Measurements from ENCODE around the gene ANKRD6.

Gene ANKRD6

GRCh38 chr6:89432875-89433251, at the start of gene ANKRD6:
ANKRD6 (plus strand) TSS chr6:89433152; CDS start chr6:89566977, 133,825 bp downstream.
- no peak for DNase-seq (ENCODE audit: low read depth)
- TF ChIP-seq CTCF (IDR thresholded peaks at IDR 0.05; ENCODE audit: control insufficient read depth, insufficient read depth, low read depth, low read length, missing control alignments) = peak; percentile 67

GRCh38 chr6:89385156-89385667, 47.7 kb upstream of the ANKRD6 start:
- TF ChIP-seq CTCF (IDR thresholded peaks at IDR 0.05; ENCODE audit: control insufficient read depth, insufficient read depth, low read depth, low read length, missing control alignments) = no peak
- DNase-seq (ENCODE audit: low read depth) = no peak
- H3K4me3 ChIP-seq (ENCODE audit: control insufficient read depth, low read depth, low read length) = no peak overlapping the region

More at GRCh38 chr6:89432875-89433251, at the start of gene ANKRD6:
- H3K4me3 ChIP-seq (ENCODE audit: control insufficient read depth, low read depth, low read length) = peak within 1 kb of the TSS; percentile 43

GRCh38 chr6:89385846-89386245, 47.1 kb upstream of the ANKRD6 start:
- no peak for TF ChIP-seq CTCF (IDR thresholded peaks at IDR 0.05; ENCODE audit: control insufficient read depth, insufficient read depth, low read depth, low read length, missing control alignments)
- no peak overlapping the region for H3K4me3 ChIP-seq (ENCODE audit: control insufficient read depth, low read depth, low read length)
- no peak for DNase-seq (ENCODE audit: low read depth)

GRCh38 chr6:89386917-89387491, 45.9 kb upstream of the ANKRD6 start:
- no peak for TF ChIP-seq CTCF (IDR thresholded peaks at IDR 0.05; ENCODE audit: control insufficient read depth, insufficient read depth, low read depth, low read length, missing control alignments)
- DNase-seq (ENCODE audit: low read depth) = no peak
- H3K4me3 ChIP-seq (ENCODE audit: control insufficient read depth, low read depth, low read length) = no peak overlapping the region

GRCh38 chr6:89387516-89388201, 45.3 kb upstream of the ANKRD6 start:
- H3K4me3 ChIP-seq (ENCODE audit: control insufficient read depth, low read depth, low read length) = no peak overlapping the region
- TF ChIP-seq CTCF (IDR thresholded peaks at IDR 0.05; ENCODE audit: control insufficient read depth, insufficient read depth, low read depth, low read length, missing control alignments) = no peak
- DNase-seq (ENCODE audit: low read depth) = no peak

GRCh38 chr6:89388846-89389245, 44.1 kb upstream of the ANKRD6 start:
- TF ChIP-seq CTCF (IDR thresholded peaks at IDR 0.05; ENCODE audit: control insufficient read depth, insufficient read depth, low read depth, low read length, missing control alignments) = no peak
- H3K4me3 ChIP-seq (ENCODE audit: control insufficient read depth, low read depth, low read length) = no peak overlapping the region
- DNase-seq (ENCODE audit: low read depth) = no peak

All from AG09309 (cell line).